NCI-H82 treated with DMSO at 0.1 percent for 48 hours (cell line): Measurements from ENCODE around the gene SMARCE1.
A peak's percentile ranks its signal among the peaks of the same experiment; 100 is the strongest.

Source experiments
- DNase-seq: peaks from one replicate; lab custom pipeline; 2025; ENCODE audit not compliant: unreplicated experiment; lab: John Stamatoyannopoulos, UW

SMARCE1 gene

GRCh38 chr17:40612599-40613244 is 34.9 kb downstream of the SMARCE1 start:
- no peak for DNase-seq

GRCh38 chr17:40611840-40612474 is 35.7 kb downstream of the SMARCE1 start:
- DNase-seq = no peak

DNA sequence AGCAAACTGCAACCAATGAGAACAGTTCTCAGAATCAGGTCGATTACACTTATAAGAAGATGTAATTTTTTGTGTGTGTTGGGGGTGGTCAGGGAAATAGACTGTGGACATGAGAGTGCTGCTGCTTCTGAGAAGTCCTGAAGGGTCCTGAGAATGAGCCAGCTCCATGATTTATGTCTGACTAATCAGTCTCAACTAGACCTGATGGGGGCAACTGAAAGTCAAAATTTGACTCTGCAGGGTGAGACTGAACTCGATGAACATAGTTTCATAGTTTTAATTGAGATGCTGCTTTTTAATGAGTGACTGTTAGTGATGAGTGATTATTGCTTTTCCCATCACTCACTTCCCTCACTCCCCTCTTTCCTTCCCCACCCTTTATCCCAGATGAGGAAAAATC is 37.3 kb downstream of the SMARCE1 start:
- DNase-seq = no peak

GRCh38 chr17:40608061-40608581 is 39.5 kb downstream of the SMARCE1 start:
- no peak for DNase-seq

- DNase-seq = no peak
These were observed 40.0 kb downstream of the SMARCE1 start for GRCh38 chr17:40607641-40608040.

GRCh38 chr17:40606548-40607353 is 40.9 kb downstream of the SMARCE1 start:
- no peak for DNase-seq

DNA sequence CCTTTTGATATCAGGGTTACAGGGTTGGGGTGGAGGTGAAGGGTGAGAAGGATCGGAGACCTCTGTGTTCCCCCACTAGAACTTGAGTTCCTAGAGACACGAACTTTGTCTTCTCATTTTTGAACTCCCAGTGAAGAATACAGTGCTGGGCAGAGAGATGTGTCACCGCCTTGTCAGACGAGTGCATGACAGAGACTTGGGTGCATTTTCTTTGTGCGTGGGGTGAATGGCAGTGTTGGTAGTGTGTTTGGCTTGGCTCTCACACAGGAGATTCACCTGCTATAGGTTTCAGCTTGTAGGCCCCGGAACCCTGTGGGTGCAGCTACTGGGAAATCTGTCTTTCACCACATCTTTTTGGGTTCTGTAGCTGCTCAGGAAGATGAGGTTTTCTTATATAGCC is 42.3 kb downstream of the SMARCE1 start:
- DNase-seq = no peak

- DNase-seq = no peak
These were observed 43.1 kb downstream of the SMARCE1 start for GRCh38 chr17:40604327-40605080.

DNA sequence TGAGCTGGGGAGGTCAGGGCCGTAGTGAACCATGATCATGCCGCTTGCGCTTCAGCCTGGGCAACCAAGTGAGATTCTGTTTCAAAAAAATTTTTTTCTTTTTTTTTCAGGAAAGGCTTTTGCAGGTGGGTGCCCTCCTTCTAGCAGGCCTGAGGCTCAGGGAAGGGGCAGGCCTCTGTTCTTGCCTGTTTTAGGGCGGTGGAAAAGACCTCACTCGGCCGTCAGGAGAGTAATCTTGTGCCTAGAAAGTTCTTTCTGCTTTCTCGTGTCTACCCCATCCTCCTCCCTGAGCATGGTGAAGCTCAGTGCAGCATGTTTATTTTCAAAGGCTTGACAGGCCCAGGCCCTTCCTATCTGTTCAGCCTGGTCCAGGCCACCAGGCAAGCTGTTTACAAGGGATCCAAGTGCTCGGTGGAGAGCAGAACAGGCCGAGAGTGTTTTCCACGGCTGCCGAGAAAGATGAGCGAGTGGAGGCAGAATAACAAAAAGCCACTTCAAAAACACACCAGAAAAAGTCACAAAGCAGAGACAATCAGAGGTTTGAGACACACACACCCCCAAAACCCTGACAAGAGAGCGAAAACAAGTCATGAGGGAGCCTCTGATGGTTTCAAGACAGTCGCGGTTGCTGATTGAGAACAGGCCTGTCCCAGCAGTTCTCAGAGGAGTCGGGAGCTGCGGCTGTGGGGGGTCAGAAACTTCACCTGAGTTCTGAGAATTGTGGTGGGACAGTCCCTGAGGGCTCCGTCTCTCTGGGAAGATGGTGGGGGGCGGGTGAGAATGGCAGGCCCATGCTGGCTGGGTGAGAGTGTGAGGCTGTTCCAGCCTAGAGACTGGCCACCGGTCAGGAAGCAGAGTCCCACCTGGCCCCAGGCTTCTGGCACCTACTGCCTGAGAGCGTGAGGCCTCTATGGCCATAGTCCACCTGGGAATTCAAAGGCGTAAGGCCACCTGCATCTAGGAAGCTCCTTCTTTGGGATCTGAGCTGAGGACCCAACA is 44.9 kb downstream of the SMARCE1 start:
- no peak for DNase-seq

GRCh38 chr17:40600486-40601046 is 47.1 kb downstream of the SMARCE1 start:
- DNase-seq = no peak

DNA sequence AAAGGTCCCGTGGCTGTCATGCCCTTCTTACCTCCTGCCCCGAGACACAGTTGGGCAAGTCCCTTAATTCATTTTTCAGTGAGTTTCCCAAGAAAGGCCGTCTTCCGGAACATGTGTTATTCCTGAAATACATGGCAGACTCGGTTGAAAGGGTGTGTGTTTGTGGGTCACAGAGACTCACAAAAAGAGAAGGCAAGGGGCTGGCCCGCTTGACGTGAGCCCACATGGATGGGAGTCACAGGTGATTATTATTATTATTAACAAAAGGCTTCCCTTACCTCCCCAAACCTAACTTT is 48.2 kb downstream of the SMARCE1 start:
- DNase-seq = no peak

- no peak for DNase-seq
These were observed 48.8 kb downstream of the SMARCE1 start for GRCh38 chr17:40598619-40599467.

DNA sequence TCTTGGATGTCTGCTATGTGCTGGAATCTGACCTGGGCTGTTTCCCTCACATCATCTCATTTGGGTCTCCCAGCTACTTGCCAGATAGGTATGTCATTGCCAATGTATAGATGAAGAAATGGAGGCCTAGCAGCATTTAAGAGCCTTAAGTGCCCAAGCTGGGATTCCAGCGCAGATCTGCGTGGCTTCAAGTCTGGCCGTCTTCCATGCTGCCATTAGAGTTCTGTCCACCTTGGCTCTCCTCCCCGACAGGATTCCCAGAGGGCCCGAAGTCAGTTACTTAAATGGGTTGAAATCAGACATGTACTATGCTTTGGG is 49.4 kb downstream of the SMARCE1 start:
- no peak for DNase-seq

DNA sequence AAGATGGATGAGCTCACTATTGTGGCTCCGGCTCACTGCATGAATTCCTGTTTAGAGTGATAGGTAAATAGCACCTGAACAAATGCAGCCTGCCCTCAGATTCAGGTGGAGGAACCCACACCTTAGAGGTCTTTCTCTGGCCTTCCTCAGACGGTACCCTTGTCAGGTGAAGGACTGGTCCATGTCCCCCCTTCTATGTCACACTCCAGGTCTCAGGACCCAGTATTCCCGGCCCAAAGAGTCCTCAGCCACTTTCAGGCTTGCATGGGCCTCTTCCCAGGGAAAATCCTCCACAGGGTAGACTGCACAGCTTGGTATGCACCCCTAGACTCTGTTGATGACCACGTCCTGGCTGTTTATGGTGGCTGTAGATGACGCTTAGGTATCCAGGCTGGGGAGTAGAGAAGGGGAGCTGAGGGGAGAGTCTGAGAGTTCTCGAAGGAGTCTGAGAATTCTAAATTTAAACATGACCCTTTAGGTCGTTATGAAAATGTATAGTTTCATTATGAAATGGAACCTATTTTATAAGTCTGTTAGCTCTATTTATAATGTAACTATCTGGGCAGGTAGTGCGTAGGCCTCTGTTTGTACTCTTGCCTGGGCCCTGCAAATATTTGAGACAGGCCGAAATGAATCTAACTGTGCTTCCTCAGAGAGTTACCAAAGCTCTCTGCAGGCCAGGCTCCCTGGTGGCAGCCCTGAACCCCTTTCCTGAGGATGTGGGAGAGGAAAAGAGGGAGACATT is 49.9 kb downstream of the SMARCE1 start:
- no peak for DNase-seq

DNA sequence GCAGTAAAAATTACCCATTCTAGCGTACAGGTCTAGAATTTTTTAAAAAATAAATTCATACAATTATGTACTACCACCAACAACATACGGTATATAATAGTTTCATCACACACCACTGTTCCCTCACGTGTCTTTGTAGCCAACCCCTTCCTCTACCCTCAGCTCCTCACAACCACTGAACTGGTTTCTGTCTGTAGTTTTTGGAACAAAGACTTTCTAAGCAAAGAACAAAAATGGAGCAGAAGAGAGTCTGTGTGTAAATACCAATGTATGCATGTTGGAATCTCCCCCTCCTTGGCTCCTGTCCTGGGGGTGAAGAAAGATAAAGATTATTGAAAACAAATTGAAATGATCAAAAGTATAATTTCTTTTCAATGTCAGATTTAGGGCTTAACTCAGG is 50.5 kb downstream of the SMARCE1 start:
- DNase-seq = no peak

GRCh38 chr17:40596261-40596919 is 51.2 kb downstream of the SMARCE1 start:
- peak; percentile 67 for DNase-seq

DNA sequence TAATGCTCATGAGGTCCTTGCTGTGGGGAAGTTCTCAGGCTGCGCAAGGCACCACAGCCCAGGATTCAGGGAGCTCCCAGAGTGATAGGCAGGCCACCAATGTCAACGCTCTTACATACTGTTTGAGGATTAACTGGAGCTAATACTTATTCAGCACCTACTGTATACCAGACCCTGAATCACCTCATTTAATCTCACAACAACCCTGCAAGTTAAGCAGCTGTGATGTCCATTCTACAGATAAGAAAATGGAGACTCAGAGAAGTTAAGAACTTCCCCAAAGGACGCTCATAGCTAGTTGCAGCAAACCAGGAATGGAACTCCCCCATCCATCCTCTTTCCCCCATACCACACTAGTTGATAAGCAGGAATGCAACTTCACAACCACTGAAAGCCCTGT is 56.9 kb downstream of the SMARCE1 start:
- no peak for DNase-seq

DNA sequence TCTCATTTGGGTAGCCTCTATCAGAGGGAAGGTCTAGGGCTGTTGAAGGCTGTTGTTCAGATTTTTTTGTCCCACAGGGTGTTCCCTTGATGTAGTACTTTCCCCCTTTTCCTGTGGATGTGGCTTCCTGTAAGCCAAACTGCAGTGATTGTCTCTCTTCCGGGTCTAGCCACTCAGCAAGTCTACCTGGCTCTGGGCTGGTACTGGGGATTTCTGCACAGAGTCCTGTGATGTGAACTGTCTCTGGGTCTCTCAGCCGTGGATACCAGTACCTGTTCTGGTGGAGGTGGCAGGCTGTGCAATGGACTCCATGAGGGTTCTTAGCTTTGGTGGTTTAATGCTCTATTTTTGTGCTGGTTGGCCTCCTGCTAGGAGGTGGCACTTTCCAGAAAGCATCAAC is 59.1 kb downstream of the SMARCE1 start:
- DNase-seq = no peak
